Gastroesophageal sphincter (tissue), 4 donors: ENCODE measurements around the gene SKIC8. TPM values are rescaled to one million over a fixed set of nuclear protein-coding genes. Genes with fewer than 3 reads are reported as not detected.

Source experiments
- ATAC-seq: fragments of 150-250 bp; one replicate; pipeline ENCODE4 v1.9.1; 2016; ENCODE audit warnings: mild to moderate bottlenecking, moderate library complexity
- H3K27ac ChIP-seq, 4 donors: fragments of 200-600 bp; sonication (generic) in 3 of 4; 1 replicate in 3 of 4; 2 replicates in 1 of 4; pipeline ENCODE4 v1.5.1; 2016 to 2019
- H3K27me3 ChIP-seq: fragments of 200-600 bp; sonication (generic); one replicate; pipeline ENCODE4 v1.5.1; 2019
- H3K36me3 ChIP-seq, 2 donors: fragments of 200-600 bp; sonication (generic); one replicate each; pipeline ENCODE4 v1.5.1; 2019; ENCODE audit warnings: control low read depth in 1 of 2
- H3K4me1 ChIP-seq, 3 donors: fragments of 200-600 bp; sonication (generic); 1 replicate in 2 of 3; 2 replicates in 1 of 3; pipeline ENCODE4 v1.5.1; 2016 to 2019; ENCODE audit warnings: control low read depth in 2 of 3
- H3K4me3 ChIP-seq, 2 donors: fragments of 200-600 bp; sonication (generic); one replicate each; pipeline ENCODE4 v1.5.1; 2019; ENCODE audit warnings: mild to moderate bottlenecking in 1 of 2, moderate library complexity in 1 of 2
- H3K9me3 ChIP-seq, 3 donors: fragments of 200-600 bp; sonication (generic); one replicate each; pipeline ENCODE4 v1.5.1; 2017 to 2019; ENCODE audit warnings: control low read depth in 2 of 3
- CTCF ChIP-seq, 4 experiments: fragments of 200-600 bp in 2 of 4; fragments of 450-650 bp in 2 of 4; sonication (generic) in 1 of 4; IDR thresholded peaks; one replicate each; pipeline ENCODE4 v1.5.1; 2017 to 2019; ENCODE audit warnings: antibody characterized with exemption in 4 of 4, mild to moderate bottlenecking in 2 of 4, moderate library complexity in 2 of 4
- EP300 ChIP-seq: sonication (generic); formaldehyde crosslinking; IDR thresholded peaks from one replicate; pipeline ENCODE4 v1.6.1; 2017; ENCODE audit warnings: antibody characterized with exemption, mild to moderate bottlenecking
- POLR2A ChIP-seq, 2 donors: fragments of 450-650 bp; IDR thresholded peaks; one replicate each; pipeline ENCODE4 v1.6.1; 2017; ENCODE audit warnings: antibody characterized with exemption in 2 of 2, mild to moderate bottlenecking in 2 of 2, moderate library complexity in 1 of 2
- POLR2AphosphoS5 ChIP-seq: sonication (generic); formaldehyde crosslinking; IDR thresholded peaks from one replicate; pipeline ENCODE4 v1.6.1; 2017; ENCODE audit warnings: antibody characterized with exemption
- WGBS, 2 donors: methylation state at CpG; one replicate each; pipeline ENCODE4 v1.1.5; 2018; ENCODE audit warnings: low coverage in 1 of 2; 5-methylcytosine and 5-hydroxymethylcytosine counted together
- total RNA-seq, 4 donors: library from RNA; depleted of rRNA; stranded (reverse); fragments of >200 nt; gene quantifications; one replicate each; pipeline ENCODE4 v1.1.0, GENCODE V29; 2016

Gene SKIC8
- total RNA-seq, 4 donors from 2014 or later: 31.1 to 59.0 (median 44.4) TPM

GRCh38 chr15:78321041-78321570 is 21.7 kb upstream of the SKIC8 start:
- ATAC-seq: no peak
- Histone ChIP-seq H3K9me3 (no peaks in the 10 kb centered on the region), H3K27me3 (peaks cover under 1% of the 10 kb centered on the region), H3K4me3 (no peak overlapping the region), H3K36me3 (no peaks in the 10 kb centered on the region), H3K27ac (no peak overlapping the region), H3K4me1 (no peaks in the 10 kb centered on the region)
- 63% methylated on average over 6 of the region's 17 CpGs; no CpG with 5 or more reads in 1 of the 2 donors for WGBS, 2 donors
- no peak for TF ChIP-seq CTCF (IDR thresholded peaks at IDR 0.05)
- no peak for TF ChIP-seq EP300
- no peak for TF ChIP-seq POLR2AphosphoS5
- TF ChIP-seq POLR2A (IDR thresholded peaks at IDR 0.05): no peak

GRCh38 chr15:78320183-78320582 is 20.8 kb upstream of the SKIC8 start:
- WGBS, 2 donors: 88% methylated on average over 3 of the region's 5 CpGs; no CpG with 5 or more reads in 1 of the 2 donors
- Histone ChIP-seq H3K4me1 (no peaks in the 10 kb centered on the region), H3K27ac (no peak overlapping the region), H3K27me3 (peaks cover 9% of the 10 kb centered on the region), H3K36me3 (no peaks in the 10 kb centered on the region), H3K9me3 (no peaks in the 10 kb centered on the region), H3K4me3 (no peak overlapping the region)
- no peak for TF ChIP-seq EP300
- no peak for TF ChIP-seq POLR2AphosphoS5
- no peak for TF ChIP-seq POLR2A (IDR thresholded peaks at IDR 0.05)
- TF ChIP-seq CTCF (IDR thresholded peaks at IDR 0.05): no peak
- no peak for ATAC-seq

- Histone ChIP-seq H3K27ac (no peak overlapping the region), H3K4me1 (no peaks in the 10 kb centered on the region), H3K27me3 (peaks cover 11% of the 10 kb centered on the region), H3K9me3 (no peaks in the 10 kb centered on the region), H3K4me3 (no peak overlapping the region), H3K36me3 (no peaks in the 10 kb centered on the region)
- ATAC-seq: no peak
- TF ChIP-seq EP300 (no peak), CTCF (IDR thresholded peaks at IDR 0.05) (no peak), POLR2AphosphoS5 (no peak), POLR2A (IDR thresholded peaks at IDR 0.05) (no peak)
- 81% methylated on average over 4 of the region's 10 CpGs; no CpG with 5 or more reads in 1 of the 2 donors for WGBS, 2 donors
Observed at GRCh38 chr15:78319588-78319987, 20.2 kb upstream of the SKIC8 start.

- no peak for TF ChIP-seq POLR2AphosphoS5
- no peak for TF ChIP-seq POLR2A (IDR thresholded peaks at IDR 0.05)
- TF ChIP-seq CTCF (IDR thresholded peaks at IDR 0.05): no peak
- no peak for TF ChIP-seq EP300
- no peak for ATAC-seq
- Histone ChIP-seq H3K36me3 (no peaks in the 10 kb centered on the region), H3K9me3 (no peaks in the 10 kb centered on the region), H3K4me3 (no peak overlapping the region), H3K27ac (no peak overlapping the region), H3K27me3 (peaks cover 23% of the 10 kb centered on the region), H3K4me1 (no peaks in the 10 kb centered on the region)
- WGBS, 2 donors: 74% methylated on average over 4 of the region's 8 CpGs; no CpG with 5 or more reads in 1 of the 2 donors
Observed at GRCh38 chr15:78317145-78317836, 17.9 kb upstream of the SKIC8 start.
